HG03439 (cell line): ENCODE measurements around the gene WDR73.

Source experiments
- ATAC-seq: cut with Tn5 transposase; IDR thresholded peaks from one replicate; pipeline ENCODE4 v1.9.1; 2021; ENCODE audit warnings: mild to moderate bottlenecking, moderate library complexity; ENCODE audit not compliant: unreplicated experiment

The WDR73 gene

GRCh38 chr15:84590406-84590805, 63.7 kb downstream of the WDR73 start:
- ATAC-seq = no peak
